ENCODE results near the gene SLC52A3. TPM values are rescaled to one million over a fixed set of nuclear protein-coding genes. Genes with fewer than 3 reads are reported as not detected.

Gene SLC52A3
- total and polyA plus RNA-seq, 8 donors, result 0.46 to 24.0 (median 1.9) TPM

DNA sequence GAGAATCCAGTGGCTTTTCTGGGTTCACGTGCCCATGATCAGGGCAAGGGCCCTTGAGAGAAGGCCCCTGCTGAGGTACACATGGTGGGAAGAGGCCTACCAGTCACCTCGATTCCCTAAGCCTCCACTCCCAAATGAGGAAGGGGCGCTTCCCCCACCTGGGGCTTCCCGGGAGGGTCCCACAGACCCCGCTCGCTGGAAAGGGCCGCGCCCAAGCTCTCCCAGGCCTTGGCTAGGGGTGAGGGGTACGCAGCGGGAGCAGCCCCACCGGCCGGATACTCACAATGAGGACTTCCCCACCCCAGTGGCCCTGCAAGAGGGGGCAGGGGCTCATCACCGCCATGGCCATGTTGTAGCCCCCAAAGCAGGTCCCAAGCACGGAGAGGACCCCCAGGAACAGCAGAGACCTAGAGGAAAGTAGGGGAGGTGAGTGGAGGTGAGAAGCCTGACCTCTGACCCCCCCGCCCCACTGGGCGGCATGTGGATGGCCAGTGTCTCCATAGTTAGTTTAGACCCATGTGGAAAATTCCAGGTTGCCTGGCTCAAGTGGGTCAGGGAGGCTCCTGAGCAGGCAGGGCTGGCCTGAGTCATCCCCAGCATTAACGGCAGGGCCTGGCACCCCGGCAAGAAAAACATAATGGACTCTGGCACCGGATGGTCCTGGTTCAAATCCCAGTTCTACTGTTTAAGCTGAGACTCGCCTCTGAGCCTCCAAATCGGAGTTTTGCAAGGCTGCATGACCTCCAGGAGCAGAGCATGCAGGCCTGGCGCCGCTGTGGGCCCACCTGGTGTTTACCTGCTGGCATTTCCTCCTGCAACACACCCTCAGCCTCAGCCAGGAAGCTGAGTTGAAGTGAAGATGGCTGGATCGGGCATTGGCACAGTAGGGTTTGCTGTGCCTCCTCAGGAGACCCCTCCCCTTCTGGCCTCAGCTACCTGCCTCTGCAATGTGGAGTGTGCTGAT is 6.6 kb downstream of the SLC52A3 start:
- TF ChIP-seq, protein P1, sequence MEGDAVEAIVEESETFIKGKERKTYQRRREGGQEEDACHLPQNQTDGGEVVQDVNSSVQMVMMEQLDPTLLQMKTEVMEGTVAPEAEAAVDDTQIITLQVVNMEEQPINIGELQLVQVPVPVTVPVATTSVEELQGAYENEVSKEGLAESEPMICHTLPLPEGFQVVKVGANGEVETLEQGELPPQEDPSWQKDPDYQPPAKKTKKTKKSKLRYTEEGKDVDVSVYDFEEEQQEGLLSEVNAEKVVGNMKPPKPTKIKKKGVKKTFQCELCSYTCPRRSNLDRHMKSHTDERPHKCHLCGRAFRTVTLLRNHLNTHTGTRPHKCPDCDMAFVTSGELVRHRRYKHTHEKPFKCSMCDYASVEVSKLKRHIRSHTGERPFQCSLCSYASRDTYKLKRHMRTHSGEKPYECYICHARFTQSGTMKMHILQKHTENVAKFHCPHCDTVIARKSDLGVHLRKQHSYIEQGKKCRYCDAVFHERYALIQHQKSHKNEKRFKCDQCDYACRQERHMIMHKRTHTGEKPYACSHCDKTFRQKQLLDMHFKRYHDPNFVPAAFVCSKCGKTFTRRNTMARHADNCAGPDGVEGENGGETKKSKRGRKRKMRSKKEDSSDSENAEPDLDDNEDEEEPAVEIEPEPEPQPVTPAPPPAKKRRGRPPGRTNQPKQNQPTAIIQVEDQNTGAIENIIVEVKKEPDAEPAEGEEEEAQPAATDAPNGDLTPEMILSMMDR (IDR thresholded peaks at IDR 0.05), result no peak
- TF ChIP-seq POLR2A (IDR thresholded peaks at IDR 0.05) (no peak), POLR2AphosphoS5 (IDR thresholded peaks at IDR 0.05) (no peak), EP300 (IDR thresholded peaks at IDR 0.05) (no peak)
- intact Hi-C loops (cut with DNase I; ENCODE audit: low total_unique reads), result no loop called here
- Histone ChIP-seq H3K4me3 (no peak overlapping the region), H3K36me3 (peaks cover 0 to 45% (median 16%) of the 10 kb centered on the region in 4 donors), H3K27me3 (peaks cover 0 to 27% (median 0%) of the 10 kb centered on the region in 3 donors), H3K27ac (no peak overlapping the region), H3K4me1 (no peaks in the 10 kb centered on the region), H3K9me3 (no peaks in the 10 kb centered on the region)
- no peak for DNase-seq
- WGBS, 5 donors, result 83 to 92% (median 86%) methylated on average over 11 to 24 of the region's 24 CpGs

DNA sequence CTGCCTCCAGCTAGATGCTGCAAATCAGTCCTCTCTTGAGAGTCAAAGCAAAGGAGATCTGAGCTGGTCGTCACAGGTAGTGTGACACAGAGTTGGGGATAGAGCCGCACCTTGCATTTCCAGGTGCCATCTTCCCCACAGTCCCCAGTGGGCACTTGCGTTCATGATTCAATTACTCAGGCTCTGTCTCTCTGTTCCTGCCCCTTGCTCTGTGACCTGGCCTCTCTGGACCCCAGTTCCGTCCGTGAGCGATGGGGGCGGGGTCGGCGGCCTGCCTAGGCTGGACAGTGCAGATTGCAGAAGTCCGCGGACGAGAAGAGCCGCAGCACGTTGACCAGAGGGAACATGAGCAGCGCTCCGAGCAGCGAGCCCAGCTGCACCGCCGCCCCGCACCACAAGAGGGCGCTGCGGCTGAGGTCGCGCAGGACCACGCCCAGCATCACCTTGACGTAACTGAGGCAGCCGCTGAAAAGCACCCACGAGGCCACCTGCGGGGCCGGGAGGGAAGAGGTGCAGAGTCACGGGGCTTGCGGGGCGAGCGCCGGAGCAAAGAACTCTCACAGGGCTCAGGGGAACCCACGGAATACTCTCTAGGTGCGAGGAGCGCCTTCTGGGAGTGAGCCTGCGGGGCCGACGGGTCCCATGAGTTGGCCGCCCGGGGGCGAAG is 7.4 kb downstream of the SLC52A3 start:
- Histone ChIP-seq H3K4me3 (no peak overlapping the region), H3K9me3 (no peaks in the 10 kb centered on the region), H3K36me3 (peaks cover 0 to 45% (median 16%) of the 10 kb centered on the region in 4 donors), H3K4me1 (no peaks in the 10 kb centered on the region), H3K27me3 (peaks cover 0 to 32% (median 0%) of the 10 kb centered on the region in 3 donors), H3K27ac (no peak overlapping the region)
- intact Hi-C loops (cut with DNase I; ENCODE audit: low total_unique reads), result no loop called here
- peak in 1 of 2 donors; percentile 70 for DNase-seq
- WGBS, 5 donors, result 40 to 82% (median 61%) methylated on average over 14 to 44 of the region's 44 CpGs
- TF ChIP-seq POLR2AphosphoS5 (IDR thresholded peaks at IDR 0.05) (no peak), EP300 (IDR thresholded peaks at IDR 0.05) (no peak)
- TF ChIP-seq, protein P1 (IDR thresholded peaks at IDR 0.05), result peak in 4 of 7 experiments; percentile 8 to 51 (median 30)

- H3K4me3 ChIP-seq, result no peak overlapping the region
- H3K27ac ChIP-seq, result no peak overlapping the region
- no peaks in the 10 kb centered on the region for H3K9me3 ChIP-seq
- 60 to 78% (median 72%) methylated on average over 3 of the region's 3 CpGs for WGBS, 5 donors
- peaks cover 0 to 20% (median 6%) of the 10 kb centered on the region in 4 donors for H3K36me3 ChIP-seq
- intact Hi-C loops (cut with DNase I; ENCODE audit: low total_unique reads), result no loop called here
- H3K27me3 ChIP-seq, result peaks cover 0 to 38% (median 0%) of the 10 kb centered on the region in 3 donors
- no peak for TF ChIP-seq POLR2A (IDR thresholded peaks at IDR 0.05)
- no peak for DNase-seq
- H3K4me1 ChIP-seq, result no peaks in the 10 kb centered on the region
Measured at GRCh38 chr20:757506-757905, 10.8 kb downstream of the SLC52A3 start.

DNA sequence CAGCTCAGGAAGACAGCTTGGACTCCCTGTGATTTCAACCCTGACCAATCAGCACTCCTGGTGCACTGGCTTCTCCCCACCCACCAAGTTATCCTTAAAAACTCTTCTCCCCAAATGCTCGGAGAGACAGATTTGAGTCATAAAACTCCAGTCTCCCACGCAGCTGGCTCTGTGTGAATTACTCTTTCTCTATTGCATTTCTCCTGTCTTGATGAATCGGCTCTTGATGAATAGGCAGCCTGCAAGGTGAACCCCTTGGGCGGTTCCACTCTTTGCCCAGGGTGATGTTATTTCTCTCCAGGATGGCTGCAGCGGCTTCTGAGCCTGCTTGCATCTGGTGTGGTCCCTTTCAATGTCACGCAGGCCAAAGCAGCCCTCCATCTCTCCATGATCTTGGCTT is 12.4 kb downstream of the SLC52A3 start:
- Histone ChIP-seq H3K27me3 (peaks cover 0 to 29% (median 0%) of the 10 kb centered on the region in 3 donors), H3K36me3 (peaks cover 0 to 6% (median 0%) of the 10 kb centered on the region in 4 donors), H3K27ac (no peak overlapping the region), H3K9me3 (no peaks in the 10 kb centered on the region), H3K4me3 (no peak overlapping the region), H3K4me1 (no peaks in the 10 kb centered on the region)
- WGBS, 5 donors, result 79 to 92% (median 88%) methylated on average over 6 of the region's 6 CpGs
- TF ChIP-seq POLR2AphosphoS5 (IDR thresholded peaks at IDR 0.05) (no peak), POLR2A (IDR thresholded peaks at IDR 0.05) (no peak), EP300 (IDR thresholded peaks at IDR 0.05) (no peak)
- TF ChIP-seq, protein P1 (IDR thresholded peaks at IDR 0.05), result no peak
- intact Hi-C loops (cut with DNase I; ENCODE audit: low total_unique reads), result no loop called here
- no peak for DNase-seq

All from stomach (tissue), 9 donors.